GM19238 (cell line): ENCODE data around the gene SPRR1B.
"Not testable (repeated sequence)": the region's sequence is repeated elsewhere in the genome, so short reads cannot be mapped to it uniquely, and the experiment has no call there.

Experiments
- DNase-seq: peaks from one replicate; pipeline ENCODE4 v3.0.0; 2011; ENCODE audit warnings: low spot score; ENCODE audit not compliant: insufficient read length

The SPRR1B gene, protein sequence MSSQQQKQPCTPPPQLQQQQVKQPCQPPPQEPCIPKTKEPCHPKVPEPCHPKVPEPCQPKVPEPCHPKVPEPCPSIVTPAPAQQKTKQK

DNA sequence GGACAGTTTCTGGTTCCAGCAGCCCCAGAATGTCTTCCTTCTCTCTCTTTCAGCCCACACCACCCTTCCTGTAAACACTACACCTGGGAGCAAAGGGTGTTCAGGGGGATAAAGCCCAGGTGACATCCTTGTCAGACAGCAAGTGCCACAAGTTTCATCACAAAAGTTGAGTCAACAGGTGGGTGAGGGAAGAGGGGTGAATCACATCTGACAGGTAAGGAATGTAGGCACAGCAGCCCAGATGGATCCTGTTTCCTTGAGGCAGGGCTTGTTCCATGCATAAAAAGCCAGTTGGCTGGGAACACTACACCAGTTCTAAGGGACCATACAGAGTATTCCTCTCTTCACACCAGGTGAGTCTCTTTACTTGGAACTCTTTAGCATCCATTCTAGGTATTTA is at the start of gene SPRR1B:
TSS of gene SPRR1B (plus strand) at position 309 of the 400 bp plus-strand sequence. CDS start 1,143 bp downstream, outside the sequence.
- no peak for DNase-seq

DNA sequence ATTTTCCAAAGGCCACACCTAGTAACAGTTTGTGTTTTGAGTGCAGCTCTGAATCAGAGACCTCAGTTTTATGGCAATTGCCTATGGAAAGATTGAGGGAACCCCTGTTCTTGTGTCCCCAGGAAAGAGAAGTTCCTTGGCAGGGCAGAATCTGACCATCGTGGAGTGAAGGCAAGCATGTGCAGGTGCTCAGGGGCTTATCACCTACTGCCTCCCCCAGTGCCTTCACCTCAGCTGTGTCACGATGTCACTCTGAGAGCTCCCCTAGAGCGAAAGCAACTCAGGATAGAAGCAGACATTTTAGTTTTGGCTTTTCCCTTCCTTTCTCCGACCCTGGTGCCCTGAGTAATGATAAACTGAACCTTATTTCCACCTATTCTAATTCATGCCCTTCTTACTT is 48.9 kb upstream of the SPRR1B start:
- no peak for DNase-seq

DNA sequence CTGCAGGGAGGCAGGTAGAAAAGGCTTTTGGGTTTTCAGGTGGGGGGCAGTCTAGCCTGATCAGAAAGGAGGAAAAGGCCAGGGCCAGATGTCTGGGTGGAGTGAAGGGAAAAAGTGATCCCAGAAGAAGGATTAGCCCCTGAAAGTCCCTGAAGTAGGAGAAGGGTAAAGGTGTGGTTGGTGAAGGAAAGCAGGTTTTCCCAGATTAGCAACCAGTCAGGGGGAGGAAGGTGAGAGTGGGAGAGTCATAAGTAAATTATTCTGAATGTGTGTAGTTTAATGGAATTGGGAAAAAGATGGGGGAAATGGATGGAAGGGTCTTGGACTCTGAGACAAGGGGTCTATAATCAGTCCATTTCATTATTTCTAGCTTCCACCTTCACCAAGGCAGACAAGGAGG is 47.8 kb upstream of the SPRR1B start:
- no peak for DNase-seq

DNA sequence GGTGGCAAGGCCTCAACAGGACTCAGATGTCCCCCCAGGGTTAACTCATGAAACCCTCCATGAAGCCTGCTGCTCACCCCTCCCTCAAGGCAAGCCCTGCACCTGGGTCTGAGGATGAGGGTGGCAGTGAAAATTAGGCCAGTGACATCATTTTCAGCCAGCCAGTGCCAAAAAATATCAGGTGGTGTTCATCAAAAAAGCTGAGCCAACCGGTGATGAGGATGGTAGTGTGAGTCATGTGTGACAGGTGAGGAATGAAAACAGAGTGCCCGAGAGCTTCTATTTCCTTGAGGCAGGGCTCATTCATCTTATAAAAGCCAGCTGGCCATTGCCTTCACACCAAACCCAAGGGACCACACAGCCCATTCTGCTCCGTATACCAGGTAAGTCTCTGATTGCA is 47.3 kb upstream of the SPRR1B start, which contains the start of gene SPRR1A:
TSS of gene SPRR1A (plus strand) at position 339 of the 400 bp plus-strand sequence. CDS start 1,150 bp downstream, outside the sequence.
- no peak for DNase-seq

DNA sequence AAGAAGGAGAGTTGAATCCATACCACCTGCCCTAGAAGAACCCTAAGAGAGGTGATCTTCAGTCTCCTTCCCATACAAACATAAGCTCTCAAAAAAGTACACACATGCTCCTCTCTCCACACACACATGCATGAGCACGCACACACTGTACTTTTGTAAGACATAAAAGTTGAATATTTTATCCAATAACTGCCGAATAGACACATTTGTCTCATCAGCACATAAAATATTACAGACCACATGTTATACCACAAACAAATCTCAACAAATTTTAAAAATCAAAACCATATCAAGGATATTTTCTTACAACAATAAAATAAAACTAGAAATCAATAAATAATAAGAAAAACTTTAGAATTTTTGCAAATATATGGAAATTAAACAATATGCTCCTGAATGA is 44.4 kb upstream of the SPRR1B start:
- no peak for DNase-seq

DNA sequence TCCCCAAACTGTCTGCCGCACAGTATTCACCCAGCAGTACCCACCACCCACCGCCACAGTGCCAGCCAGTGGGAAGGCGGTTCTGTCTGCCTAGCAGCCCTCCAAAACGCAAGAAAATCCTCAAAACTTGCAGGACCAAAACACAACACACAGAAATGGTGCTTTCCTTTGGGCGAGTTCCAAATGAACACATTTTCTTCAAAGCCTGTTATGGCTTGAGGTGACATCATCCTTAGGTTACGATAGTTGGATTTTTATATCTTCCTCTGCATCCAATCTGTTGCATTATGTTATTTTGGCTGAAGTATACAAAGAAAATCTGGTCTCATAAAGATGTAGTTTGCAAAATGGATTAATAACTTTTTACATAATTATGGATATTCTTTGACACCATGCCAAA is 37.8 kb upstream of the SPRR1B start:
- DNase-seq = no peak

DNA sequence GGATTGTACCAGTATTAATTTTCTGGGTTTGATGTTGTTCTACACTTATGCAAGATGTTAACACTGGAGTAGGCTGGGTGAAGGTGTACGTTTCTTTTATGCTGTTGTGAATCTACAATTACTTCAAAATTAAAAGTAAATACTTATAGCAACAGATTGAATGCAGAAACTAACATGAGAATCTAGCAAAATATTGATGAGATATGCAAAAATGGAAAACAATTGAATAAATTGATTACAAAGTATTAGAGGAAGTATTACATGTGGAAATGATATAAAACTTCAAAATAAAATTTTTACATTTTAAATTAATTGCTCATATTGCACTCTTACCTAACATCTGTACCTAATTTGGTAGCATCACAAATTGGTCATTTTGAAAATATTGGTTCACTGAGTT is 35.2 kb upstream of the SPRR1B start:
- no peak for DNase-seq

DNA sequence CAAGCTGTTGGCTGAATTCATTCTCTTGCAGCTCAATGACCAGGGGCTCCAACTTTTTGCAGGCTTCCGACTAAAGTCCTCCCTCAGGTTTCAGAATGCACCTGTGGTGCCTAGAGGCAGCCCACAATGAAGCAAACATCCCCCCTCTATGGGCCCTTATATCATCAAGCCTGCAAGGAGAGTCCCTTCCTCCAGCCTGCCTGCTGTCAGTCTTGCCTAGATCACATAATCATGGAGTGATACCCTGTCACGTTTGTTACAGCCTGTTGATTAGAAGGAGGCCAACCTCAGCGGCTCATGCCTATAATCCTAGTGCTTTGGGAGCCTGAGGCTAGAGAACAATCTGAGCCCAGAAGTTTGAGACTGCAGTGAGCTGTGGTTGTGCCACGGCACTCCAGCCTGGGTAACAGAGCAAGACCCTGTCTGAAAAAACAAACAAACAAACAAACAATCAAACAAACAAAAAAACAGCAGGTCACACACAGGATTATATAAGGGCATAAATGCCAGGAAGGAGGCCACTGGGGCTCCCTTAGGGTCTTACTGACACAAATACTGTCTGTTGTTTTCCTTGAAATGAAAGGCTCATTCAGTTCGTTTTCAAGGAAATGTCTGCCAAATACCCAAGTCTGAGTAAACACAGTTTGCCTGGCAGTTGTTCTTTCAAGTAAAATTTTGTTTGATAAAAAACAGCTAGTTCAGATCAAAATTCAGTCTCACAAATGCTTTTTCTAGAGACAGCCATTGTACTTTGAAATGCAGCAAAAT is 34.2 kb upstream of the SPRR1B start:
- DNase-seq = no peak

DNA sequence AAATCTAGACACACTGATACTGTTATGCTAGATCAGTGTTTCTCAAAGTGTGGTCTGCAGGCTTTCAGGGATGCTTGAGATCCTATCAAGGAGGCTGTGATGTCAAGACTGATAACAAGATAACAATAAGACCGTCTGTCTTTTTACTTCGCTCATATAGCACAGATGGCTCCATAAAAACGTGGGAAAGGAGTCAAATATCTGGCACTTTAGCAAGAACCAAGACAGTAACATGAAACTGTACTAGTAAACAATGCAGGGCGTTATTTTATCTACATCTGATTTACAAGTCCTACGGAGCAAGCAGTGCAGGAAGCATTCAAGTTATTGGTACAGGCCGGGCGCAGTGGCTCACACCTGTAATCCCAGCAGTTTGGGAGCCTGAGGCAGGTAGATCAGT is 33.1 kb upstream of the SPRR1B start:
- DNase-seq = no peak

DNA sequence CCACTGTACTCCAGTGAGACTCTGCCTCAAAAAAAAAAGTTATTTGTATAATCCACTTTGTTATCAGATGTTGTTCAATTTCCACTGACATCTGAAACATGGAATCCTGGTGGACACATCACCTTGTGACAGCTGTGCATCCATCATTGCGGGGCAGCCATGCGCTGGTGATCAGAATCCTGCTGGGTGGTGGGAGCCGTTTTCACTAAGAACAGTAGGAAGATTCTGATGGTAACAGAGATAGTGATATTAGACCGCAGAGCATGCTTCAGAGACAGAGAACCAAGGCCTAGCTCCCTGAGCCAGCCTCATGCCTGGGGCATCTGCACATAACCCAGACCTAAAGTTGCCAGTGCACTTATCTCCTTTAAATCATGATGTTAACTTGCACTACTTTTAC is 32.5 kb upstream of the SPRR1B start:
- DNase-seq = no peak

DNA sequence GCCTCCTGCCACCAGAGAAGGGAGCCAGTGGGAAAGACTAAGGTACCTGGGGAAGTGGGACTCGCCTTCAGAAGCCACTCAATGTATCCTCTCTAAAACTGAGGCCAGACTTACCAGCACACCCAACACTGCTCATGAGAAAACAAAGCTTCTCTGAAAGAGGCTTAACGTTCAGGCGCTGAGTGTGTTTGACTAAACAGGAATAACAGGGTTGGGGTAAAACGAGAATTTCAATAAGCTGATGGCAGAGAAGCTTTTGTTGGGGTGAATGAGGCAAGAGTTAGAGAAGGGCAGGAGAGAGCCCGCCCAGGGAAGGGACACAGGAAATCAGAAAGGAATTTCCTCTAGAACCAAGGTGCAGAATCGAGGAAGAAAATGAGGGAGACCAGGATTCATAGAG is 31.2 kb upstream of the SPRR1B start:
- DNase-seq = no peak

DNA sequence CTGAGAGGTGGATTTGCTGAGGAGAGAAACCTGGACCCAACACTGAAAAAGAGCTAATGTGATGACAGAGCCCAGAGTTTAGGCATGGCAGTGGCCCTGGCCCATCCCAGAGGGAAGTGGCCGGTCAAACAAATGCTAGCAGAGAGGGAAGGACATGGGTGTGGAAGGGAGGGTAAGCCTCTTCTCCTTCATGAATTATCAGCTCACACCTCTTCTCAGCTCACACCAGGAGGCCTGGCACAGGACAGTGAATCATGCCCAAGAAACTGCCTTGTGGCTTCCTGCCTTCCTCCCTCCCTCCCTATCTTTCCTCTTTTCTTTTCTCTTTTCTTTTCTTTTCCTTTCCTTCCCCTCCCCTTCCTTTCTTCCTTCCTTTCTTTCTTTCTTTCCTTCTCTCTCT is 30.7 kb upstream of the SPRR1B start:
- DNase-seq = no peak

DNA sequence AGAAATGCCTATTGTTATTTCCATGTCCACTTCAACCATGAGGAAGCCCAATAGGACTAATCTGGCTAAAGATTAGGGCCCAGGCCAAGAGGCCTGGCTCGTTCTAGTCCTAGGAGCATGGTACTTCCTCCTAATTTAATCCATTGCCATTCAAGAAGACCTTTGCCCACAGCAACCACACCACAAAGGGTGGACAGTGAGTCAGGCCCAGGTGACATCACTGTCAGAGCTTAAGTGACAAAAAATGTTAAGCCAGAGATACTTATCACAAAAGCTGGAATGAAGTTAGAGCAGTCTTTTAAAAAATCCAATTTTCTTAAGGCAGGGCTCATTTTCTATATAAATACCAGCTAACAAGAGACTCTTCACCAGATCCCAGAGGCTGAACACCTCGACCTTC is 29.6 kb upstream of the SPRR1B start, which contains the start of gene SPRR3:
TSS of gene SPRR3 (plus strand) at position 368 of the 400 bp plus-strand sequence. CDS start 1,272 bp downstream, outside the sequence.
- no peak for DNase-seq

DNA sequence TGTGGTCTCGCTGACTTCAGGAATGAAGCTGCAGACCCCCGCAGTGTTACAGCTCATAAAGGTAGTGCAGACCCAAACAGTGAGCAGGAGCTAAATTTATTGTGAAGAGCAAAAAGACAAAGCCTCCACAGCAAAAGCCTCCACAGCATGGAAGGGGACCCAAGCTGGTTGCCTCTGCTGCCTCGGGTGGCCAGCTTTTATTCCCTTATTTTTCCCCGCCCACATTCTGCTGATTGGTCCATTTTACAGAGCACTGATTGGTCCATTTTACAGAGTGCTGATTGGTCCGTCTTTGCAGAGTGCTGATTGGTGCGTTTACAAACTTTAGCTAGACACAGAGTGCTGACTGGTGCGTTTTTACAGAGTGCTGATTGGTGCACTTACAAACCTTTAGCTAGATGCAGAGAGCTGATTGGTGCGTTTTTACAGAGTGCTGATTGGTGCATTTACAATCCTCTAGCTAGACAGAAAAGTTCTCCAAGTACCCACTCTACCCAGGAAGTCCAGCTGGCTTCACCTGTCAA is 19.7 kb upstream of the SPRR1B start:
- DNase-seq = not testable (repeated sequence)

DNA sequence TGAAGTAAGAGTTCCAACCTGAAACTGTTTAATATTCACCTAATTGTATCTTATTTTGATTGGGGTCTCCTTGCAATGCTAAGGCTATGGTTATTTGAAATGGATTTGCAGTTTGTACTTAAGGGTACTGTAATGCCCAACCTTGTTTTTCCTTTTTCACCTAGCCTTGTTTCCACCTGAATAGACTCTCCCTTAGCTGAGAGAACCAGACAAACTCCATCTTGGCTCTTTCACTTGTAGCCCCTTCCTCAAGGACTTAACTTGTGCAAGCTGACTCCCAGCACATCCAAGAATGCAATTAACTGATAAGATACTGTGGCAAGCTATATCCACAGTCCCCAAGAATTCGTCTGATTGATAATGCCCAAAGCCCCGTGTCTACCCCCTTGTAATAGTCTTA is 9.2 kb upstream of the SPRR1B start:
- not testable (repeated sequence) for DNase-seq

DNA sequence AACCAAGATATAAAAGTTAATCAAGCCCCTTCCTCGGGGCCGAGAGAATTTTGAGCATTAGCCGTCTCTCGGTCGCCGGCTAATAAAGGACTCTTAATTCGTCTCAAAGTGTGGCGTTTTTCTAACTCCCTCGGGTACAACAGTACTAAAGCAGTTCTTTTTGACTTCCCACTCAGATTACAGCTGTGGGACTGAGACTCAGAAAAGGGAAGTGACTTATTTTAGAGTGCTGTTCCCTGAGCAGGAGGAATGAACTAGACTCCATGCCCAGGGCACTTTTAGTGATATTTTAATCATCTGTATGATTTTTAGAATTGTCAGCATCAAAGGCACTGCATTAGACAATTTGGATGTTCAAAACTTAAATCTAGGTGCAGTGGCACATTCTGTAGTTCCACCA is 8.7 kb upstream of the SPRR1B start:
- DNase-seq = not testable (repeated sequence)

DNA sequence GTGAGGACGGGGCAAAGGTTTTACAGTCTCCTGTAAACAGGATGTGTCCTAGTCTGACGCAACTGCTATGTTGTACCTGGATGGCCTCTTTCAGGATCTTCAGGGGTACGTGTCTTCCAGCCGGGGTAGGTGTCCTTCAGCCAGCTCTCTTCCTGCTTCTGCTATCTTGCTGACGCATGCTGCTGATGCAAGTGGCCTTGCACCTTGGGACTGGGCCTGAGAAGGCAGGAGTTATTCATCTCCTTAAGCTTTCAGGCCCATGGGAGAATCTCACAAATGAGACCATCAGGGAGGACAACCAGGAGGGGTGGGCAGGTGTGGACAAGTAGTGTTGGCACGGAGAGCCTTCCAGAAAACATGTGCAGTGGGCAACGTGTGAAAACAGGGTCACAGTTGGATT is 7.9 kb upstream of the SPRR1B start:
- no peak for DNase-seq

DNA sequence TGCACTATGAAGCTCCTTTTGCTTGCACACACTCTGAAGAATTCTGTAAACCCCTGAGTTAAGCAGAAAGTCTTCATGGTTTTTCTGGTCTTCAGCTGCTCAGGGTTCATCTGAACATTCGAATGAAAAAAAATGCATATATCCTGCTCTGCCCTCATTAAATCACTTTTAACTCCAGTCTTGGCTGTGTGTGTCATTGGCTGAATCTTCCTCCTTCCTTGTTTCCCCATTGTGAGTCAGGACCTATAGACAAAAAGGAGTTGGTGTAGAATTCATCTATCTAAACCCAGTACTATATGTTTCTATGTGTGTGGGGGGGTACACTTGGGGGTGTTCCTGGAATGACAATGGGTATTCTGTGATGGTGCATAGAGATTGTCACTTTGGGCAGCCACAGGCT is 6.6 kb upstream of the SPRR1B start:
- no peak for DNase-seq

DNA sequence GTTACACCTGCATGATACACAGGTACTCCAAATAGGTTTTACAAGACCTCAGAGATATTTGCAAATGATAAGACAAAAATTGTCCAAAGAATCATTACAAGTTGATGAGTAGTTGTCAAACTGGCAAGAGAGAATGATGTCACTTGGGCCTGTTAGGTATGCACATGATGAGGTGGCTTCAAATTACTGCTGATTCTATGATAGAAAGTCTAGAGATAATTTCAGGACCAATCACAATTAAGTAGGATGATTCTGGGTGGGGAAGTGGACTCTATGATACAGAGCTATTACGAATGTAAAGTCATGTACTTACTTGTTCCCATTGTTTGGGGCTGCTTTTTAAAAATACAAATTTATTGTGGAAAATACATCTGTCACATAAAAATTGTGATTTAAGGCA is 5.2 kb upstream of the SPRR1B start:
- no peak for DNase-seq

DNA sequence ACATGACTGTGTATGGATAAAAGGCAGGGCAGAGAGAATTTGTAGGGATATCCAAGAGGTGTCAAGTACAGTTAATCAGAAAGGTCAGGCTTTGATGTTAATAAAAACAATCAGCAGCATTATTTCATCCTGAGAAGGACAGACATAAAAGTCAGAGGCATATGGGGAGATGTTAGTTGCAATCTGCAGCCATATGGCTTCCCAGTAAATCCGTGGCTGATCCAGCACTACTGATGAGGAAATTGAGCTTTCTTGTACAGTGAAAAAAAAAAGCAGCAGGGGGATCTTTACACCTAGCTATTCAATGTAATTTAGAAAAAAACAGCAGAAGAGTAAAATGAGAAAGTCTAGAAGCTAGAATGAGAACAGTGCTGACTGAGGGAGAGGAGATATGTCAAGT is 2.2 kb upstream of the SPRR1B start:
- no peak for DNase-seq

DNA sequence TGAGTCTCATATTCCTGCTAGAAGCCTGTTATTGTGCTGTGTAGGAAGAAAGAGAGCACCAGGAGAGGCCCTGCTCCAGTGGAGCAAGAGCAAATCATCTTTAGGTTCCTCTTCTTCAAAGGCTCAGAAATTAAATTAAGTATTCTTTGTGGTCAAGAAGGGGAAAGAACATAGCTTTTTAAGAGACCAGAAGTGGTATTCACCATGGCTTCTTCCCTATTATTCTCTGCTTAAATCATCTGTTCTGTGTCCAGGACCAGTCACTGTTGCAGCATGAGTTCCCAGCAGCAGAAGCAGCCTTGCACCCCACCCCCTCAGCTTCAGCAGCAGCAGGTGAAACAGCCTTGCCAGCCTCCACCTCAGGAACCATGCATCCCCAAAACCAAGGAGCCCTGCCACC is 1.1 kb downstream of the SPRR1B start:
- no peak for DNase-seq

DNA sequence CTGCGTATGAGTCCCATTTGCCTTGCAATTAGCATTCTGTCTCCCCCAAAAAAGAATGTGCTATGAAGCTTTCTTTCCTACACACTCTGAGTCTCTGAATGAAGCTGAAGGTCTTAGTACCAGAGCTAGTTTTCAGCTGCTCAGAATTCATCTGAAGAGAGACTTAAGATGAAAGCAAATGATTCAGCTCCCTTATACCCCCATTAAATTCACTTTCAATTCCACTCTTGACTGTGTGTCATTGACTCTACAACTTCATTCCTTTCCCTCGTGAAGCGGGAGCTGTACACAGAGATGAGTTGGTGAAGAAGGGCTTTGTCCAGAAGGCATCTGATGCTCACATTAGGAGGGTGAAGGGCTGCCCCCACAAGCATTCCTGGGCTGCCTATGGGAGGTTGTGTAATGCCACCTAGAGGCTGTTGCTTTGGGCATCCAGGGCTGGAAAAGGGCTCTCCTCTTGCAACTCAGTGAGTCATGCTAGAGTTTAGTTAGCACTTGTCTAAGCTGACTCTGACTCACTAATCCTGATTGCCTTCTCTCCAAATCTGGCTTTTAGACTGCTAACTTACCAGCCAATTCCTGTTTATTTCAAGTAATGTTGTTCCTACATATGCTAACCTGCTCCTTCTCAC is 1.8 kb downstream of the SPRR1B start:
- no peak for DNase-seq
